ENCODE results near the gene CCDC184.
A peak's percentile ranks its signal among the peaks of the same experiment; 100 is the strongest.
"Not testable (repeated sequence)": the region's sequence is repeated elsewhere in the genome, so short reads cannot be mapped to it uniquely, and the experiment has no call there.

Gene CCDC184

GRCh38 chr12:48183091-48183875, at the start of gene CCDC184:
CCDC184 (plus strand) TSS chr12:48183644; CDS start chr12:48184123, 479 bp downstream.
- peak; percentile 67 for DNase-seq

GRCh38 chr12:48135027-48135426, 48.4 kb upstream of the CCDC184 start:
- DNase-seq: no peak

GRCh38 chr12:48142818-48143674, 40.4 kb upstream of the CCDC184 start:
- DNase-seq: no peak

- no peak for DNase-seq
These were observed 39.5 kb upstream of the CCDC184 start for GRCh38 chr12:48143898-48144297.

- DNase-seq: no peak
These were observed 37.5 kb upstream of the CCDC184 start for GRCh38 chr12:48145981-48146380.

GRCh38 chr12:48151103-48151771, 32.2 kb upstream of the CCDC184 start:
- no peak for DNase-seq

GRCh38 chr12:48155786-48156185, 27.7 kb upstream of the CCDC184 start:
- not testable (repeated sequence) for DNase-seq

GRCh38 chr12:48156652-48157017, 26.8 kb upstream of the CCDC184 start:
- DNase-seq: no peak

GRCh38 chr12:48157018-48157888, 26.2 kb upstream of the CCDC184 start, which contains the start of gene ASB8:
ASB8 (minus strand) TSS chr12:48157515; CDS start chr12:48153496, 4,019 bp downstream.
- peak; percentile 99 for DNase-seq

GRCh38 chr12:48157889-48158370, 25.5 kb upstream of the CCDC184 start:
- no peak for DNase-seq

GRCh38 chr12:48160046-48160445, 23.4 kb upstream of the CCDC184 start:
- no peak for DNase-seq

- DNase-seq: no peak
These were observed 22.6 kb upstream of the CCDC184 start for GRCh38 chr12:48160807-48161206.

GRCh38 chr12:48163150-48163747, 20.2 kb upstream of the CCDC184 start:
- DNase-seq: no peak

- no peak for DNase-seq
These were observed 19.0 kb upstream of the CCDC184 start for GRCh38 chr12:48164451-48164850.

- no peak for DNase-seq
These were observed 18.1 kb upstream of the CCDC184 start for GRCh38 chr12:48165089-48165981.

- no peak for DNase-seq
These were observed 14.4 kb upstream of the CCDC184 start for GRCh38 chr12:48169011-48169410.

- no peak for DNase-seq
These were observed 7.6 kb upstream of the CCDC184 start for GRCh38 chr12:48175613-48176416.

GRCh38 chr12:48176417-48176751, 7.1 kb upstream of the CCDC184 start:
- no peak for DNase-seq

GRCh38 chr12:48177982-48178381, 5.5 kb upstream of the CCDC184 start:
- no peak for DNase-seq

- DNase-seq: no peak
These were observed 4.0 kb upstream of the CCDC184 start for GRCh38 chr12:48179466-48179865.

All from stimulated activated CD4-positive, alpha-beta T cell treated with anti-CD3 and anti-CD28 coated beads, Interleukin-4, amount 100 ng/mL, for 1 hour (primary cell).